Karpas-422 (cell line): ENCODE results near the gene WBP1. TPM values are rescaled to one million over a fixed set of nuclear protein-coding genes. Genes with fewer than 3 reads are reported as not detected.

Experiments used
- DNase-seq: peaks from one replicate; pipeline ENCODE4 v3.0.0-alpha.2; 2015
- H2AFZ ChIP-seq: fragments of 200-600 bp; sonication (generic); 2 replicates; pipeline ENCODE4 v1.6.1; 2014; ENCODE audit warnings: antibody characterized with exemption, low read length, mixed read lengths
- H3K27ac ChIP-seq: fragments of 200-600 bp; sonication (generic); 2 replicates; pipeline ENCODE4 v1.5.1; 2014; ENCODE audit warnings: mild to moderate bottlenecking, low read length, moderate library complexity
- H3K27me3 ChIP-seq: fragments of 200-600 bp; sonication (generic); 2 replicates; pipeline ENCODE4 v1.6.1; 2014; ENCODE audit warnings: low read length, mixed read lengths
- H3K36me3 ChIP-seq: fragments of 200-600 bp; sonication (generic); 2 replicates; pipeline ENCODE4 v1.6.1; 2014; ENCODE audit warnings: low read length, mixed read lengths; ENCODE audit not compliant: insufficient read depth
- H3K4me1 ChIP-seq: fragments of 200-600 bp; sonication (generic); 2 replicates; pipeline ENCODE4 v1.6.1; 2014; ENCODE audit warnings: mild to moderate bottlenecking, low read length, mixed read lengths
- H3K4me2 ChIP-seq: fragments of 200-600 bp; sonication (generic); 2 replicates; pipeline ENCODE4 v1.6.1; 2014; ENCODE audit warnings: low read length, low read depth, mild to moderate bottlenecking; ENCODE audit not compliant: poor library complexity, severe bottlenecking
- H3K4me3 ChIP-seq: fragments of 200-600 bp; sonication (generic); 2 replicates; pipeline ENCODE4 v1.5.1; 2014; ENCODE audit warnings: mild to moderate bottlenecking, antibody characterized with exemption, low read length, mixed read lengths
- H3K79me2 ChIP-seq: fragments of 200-600 bp; sonication (generic); 2 replicates; pipeline ENCODE4 v1.6.1; 2014; ENCODE audit warnings: mild to moderate bottlenecking, low read length, mixed read lengths
- H3K9ac ChIP-seq: fragments of 200-600 bp; sonication (generic); 2 replicates; pipeline ENCODE4 v1.6.0; 2014; ENCODE audit warnings: low read length
- H3K9me2 ChIP-seq: fragments of 200-600 bp; sonication (generic), shearing (Covaris generic); replicated peaks from 2 replicates; pipeline ENCODE4 v1.6.0; 2014; ENCODE audit warnings: mild to moderate bottlenecking, low read length, moderate library complexity; ENCODE audit not compliant: insufficient read depth
- H3K9me3 ChIP-seq: fragments of 300-700, 200-600 bp; sonication (generic); 2 replicates; pipeline ENCODE4 v1.6.1; 2014; ENCODE audit warnings: low read length, mixed read lengths
- H4K20me1 ChIP-seq: fragments of 200-600 bp; sonication (generic); 2 replicates; pipeline ENCODE4 v1.6.1; 2014; ENCODE audit warnings: mild to moderate bottlenecking, antibody characterized with exemption, low read length, low read depth; ENCODE audit not compliant: insufficient read depth
- total RNA-seq: library from RNA; depleted of rRNA; stranded (reverse); fragments of >200 nt; shearing (Covaris generic); gene quantifications from 2 replicates; pipeline ENCODE4 v1.2.3, GENCODE V29; 2014; ENCODE audit warnings: low replicate concordance

Gene WBP1
- total RNA-seq, 1 experiment from 2014 or later, result 149 TPM

DNA sequence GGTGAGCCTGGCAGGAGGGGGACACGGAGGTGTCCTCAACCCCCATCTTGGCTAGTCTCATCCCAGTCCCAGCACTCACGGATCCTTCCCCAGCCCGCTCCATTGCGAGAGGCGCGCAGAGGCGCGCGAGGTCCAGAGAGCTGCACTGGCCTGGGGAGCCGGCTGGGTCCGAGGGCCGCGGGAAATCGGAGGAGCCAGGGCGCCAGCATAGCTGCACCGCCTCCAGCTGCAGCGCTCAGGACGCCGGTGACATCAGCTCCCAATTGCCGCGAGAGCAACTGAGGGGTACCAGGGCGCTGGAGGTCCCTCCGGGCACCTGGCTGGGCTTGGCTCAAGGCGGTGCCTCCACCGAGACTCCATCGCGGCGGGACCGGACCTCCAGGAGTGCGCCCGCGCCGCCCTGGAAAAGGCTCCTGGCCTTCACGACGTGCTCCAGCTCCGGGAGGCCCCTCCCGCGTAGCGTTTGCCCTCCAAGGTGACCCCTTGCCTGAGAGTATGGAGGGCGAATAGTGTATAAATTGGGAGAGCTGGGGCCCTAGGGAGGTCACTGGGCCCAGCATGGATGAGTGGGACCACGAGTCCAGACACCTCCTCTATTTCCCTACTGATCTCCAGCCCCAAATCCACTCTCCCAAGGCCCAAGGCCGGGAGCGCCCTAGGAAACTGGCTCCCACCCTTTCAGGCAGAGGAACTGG, 22.0 kb upstream of the WBP1 start:
- H3K9me2 ChIP-seq, result no peaks in the 10 kb centered on the region
- no peak overlapping the region for H2AFZ ChIP-seq
- 0 out of 2 replicates have a peak, but pooled peaks cover 2% of the 10 kb centered on the region for H3K79me2 ChIP-seq
- H4K20me1 ChIP-seq, result no peaks in the 10 kb centered on the region
- peak overlapping the region; percentile 46; the same call in 1 of the 2 replicates for H3K4me3 ChIP-seq
- no peaks in the 10 kb centered on the region for H3K9me3 ChIP-seq
- H3K9ac ChIP-seq, result peak overlapping the region; percentile 50; the same call in 1 of the 2 replicates
- H3K36me3 ChIP-seq, result no peaks in the 10 kb centered on the region
- peak overlapping the region; percentile 82 for H3K27ac ChIP-seq
- H3K4me2 ChIP-seq, result peak overlapping the region; percentile 71
- no peak for DNase-seq
- no peaks in the 10 kb centered on the region for H3K27me3 ChIP-seq
- H3K4me1 ChIP-seq, result peaks cover 46% of the 10 kb centered on the region

DNA sequence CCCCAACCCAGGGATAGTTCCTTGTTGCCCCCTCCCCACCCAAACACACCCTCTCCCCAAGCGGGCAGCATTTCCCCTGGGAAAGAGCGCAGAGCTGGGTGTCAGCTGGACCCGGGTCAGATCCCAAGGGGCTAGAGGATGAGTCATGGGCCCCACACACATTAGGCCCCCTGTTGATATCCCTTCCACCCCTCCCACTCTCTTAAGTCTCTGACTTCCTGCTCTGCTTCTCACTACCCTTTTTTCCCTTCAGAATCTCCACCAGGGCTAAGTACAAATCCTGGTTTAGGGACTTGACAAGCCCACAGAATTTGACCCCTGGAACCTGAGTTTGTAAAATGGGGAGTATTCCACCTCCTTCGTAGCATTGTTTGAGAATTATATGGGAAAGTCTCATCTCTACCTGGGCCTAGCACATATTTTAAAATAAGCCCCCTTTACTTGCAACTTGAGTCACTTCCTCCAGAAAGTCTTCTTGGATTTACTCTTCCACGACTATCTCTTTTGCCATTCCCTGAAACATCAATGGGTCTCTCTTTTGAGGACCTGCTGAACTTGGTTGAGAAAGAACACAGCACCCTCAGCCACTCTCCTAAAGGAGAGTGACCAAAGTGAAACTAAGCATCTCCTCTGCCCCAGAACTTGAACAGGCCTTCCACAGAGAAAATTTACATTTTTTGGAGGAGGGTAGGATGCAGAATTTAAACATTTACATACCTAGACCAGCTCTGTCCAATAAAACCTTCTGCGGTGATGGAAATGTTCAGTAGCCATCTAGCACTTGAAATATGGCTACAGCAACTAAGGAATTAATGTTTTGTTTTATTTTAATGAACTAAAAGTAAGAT, 21.2 kb upstream of the WBP1 start:
- Histone ChIP-seq H3K4me2 (peak overlapping the region; percentile 71), H3K9ac (peak overlapping the region; percentile 50), H3K27me3 (no peaks in the 10 kb centered on the region), H3K9me2 (no peaks in the 10 kb centered on the region), H3K4me3 (peak overlapping the region; percentile 46), H3K27ac (peak overlapping the region; percentile 82), H4K20me1 (no peaks in the 10 kb centered on the region), H3K36me3 (no peaks in the 10 kb centered on the region), H3K79me2 (0 out of 2 replicates have a peak, but pooled peaks cover 2% of the 10 kb centered on the region), H3K4me1 (peaks cover 46% of the 10 kb centered on the region), H3K9me3 (no peaks in the 10 kb centered on the region), H2AFZ (peak overlapping the region; percentile 4)
- DNase-seq, result peak; percentile 89

DNA sequence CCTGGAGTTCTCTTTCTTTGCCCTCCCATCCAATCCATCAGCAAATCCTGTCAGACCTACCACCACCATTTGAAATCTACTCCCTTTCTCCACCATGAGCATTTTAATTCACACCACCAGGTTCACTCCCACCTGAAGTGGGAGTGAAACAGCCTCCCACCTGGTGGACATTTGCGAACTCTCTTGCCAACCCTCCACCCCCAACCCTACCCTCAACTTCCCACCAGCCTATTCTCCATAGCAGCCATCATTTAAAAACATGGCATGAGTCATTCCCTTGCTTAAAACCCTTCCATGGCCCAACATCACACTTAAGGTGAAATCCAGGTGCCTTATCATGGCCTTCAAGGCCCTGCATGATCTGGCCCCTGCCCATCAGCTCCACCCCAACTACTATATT, 20.0 kb upstream of the WBP1 start:
- DNase-seq, result no peak
- H3K9me2 ChIP-seq, result no peaks in the 10 kb centered on the region
- H4K20me1 ChIP-seq, result no peaks in the 10 kb centered on the region
- peak overlapping the region; percentile 50 for H3K9ac ChIP-seq
- H3K4me3 ChIP-seq, result peak overlapping the region; percentile 46; the same call in 1 of the 2 replicates
- no peaks in the 10 kb centered on the region for H3K9me3 ChIP-seq
- no peaks in the 10 kb centered on the region for H3K36me3 ChIP-seq
- peak overlapping the region; percentile 71 for H3K4me2 ChIP-seq
- H3K27me3 ChIP-seq, result no peaks in the 10 kb centered on the region
- 0 out of 2 replicates have a peak, but pooled peaks cover 2% of the 10 kb centered on the region for H3K79me2 ChIP-seq
- H2AFZ ChIP-seq, result no peak overlapping the region
- H3K27ac ChIP-seq, result peak overlapping the region; percentile 82
- H3K4me1 ChIP-seq, result peaks cover 46% of the 10 kb centered on the region

DNA sequence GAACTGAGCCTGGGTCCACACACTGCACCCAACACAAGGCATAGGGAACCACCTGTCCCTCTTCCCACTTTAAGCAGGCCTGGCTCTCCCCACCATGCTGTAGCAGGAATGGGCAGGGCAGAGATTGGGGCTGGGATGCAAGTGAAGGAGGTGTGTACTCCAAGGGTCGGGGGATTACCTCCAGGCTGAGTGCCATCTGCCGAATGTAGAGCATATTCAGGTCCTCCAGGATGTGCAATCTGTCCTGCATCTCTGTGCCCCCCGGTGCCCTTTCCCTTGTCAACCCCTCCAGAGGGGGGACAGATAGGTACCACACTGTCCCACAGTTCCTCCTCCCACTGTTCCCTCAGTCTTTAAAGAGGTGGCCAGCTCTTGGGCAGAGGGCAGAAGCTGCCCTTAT, 18.9 kb upstream of the WBP1 start:
- no peaks in the 10 kb centered on the region for H4K20me1 ChIP-seq
- no peak for DNase-seq
- H3K4me2 ChIP-seq, result peak overlapping the region; percentile 71
- H3K9ac ChIP-seq, result peak overlapping the region; percentile 83
- no peak overlapping the region for H2AFZ ChIP-seq
- H3K9me2 ChIP-seq, result no peaks in the 10 kb centered on the region
- H3K79me2 ChIP-seq, result 0 out of 2 replicates have a peak, but pooled peaks cover 2% of the 10 kb centered on the region
- peak overlapping the region; percentile 71 for H3K4me3 ChIP-seq
- H3K27me3 ChIP-seq, result no peaks in the 10 kb centered on the region
- H3K27ac ChIP-seq, result peak overlapping the region; percentile 24; the same call in 1 of the 2 replicates
- peaks cover 53% of the 10 kb centered on the region for H3K4me1 ChIP-seq
- no peaks in the 10 kb centered on the region for H3K9me3 ChIP-seq
- H3K36me3 ChIP-seq, result no peaks in the 10 kb centered on the region

DNA sequence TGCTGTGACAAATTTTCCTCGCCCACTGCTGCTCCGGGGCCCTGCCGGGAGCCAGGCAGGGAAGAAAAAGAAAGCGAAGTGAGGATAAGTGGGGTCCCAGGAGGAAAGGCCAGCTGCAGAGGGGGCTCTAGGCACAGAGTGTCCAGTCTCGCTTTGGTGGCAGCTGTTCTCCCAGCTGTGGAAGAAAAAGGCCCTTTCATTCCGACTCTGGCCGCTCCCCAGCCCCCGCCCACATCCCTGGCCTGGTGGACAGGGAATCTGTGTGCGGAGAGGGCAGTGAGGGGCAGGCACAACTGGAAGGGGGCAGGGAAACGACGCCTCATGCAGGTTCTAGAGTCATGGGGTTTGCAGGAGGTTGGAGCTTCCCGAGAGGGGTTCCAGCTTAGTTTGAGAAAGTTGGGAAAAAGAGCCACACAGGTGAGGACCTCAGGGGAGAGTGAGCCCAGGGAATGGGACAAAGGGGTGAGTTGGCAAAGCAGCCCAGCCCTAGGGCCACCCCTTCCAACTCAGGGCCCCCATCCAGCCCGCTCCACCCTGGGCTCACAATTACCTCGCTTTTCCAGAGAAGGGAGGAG, 18.3 kb upstream of the WBP1 start:
- Histone ChIP-seq H3K4me2 (peak overlapping the region; percentile 71), H3K9ac (peak overlapping the region; percentile 83), H3K27ac (peak overlapping the region; percentile 24; the same call in 1 of the 2 replicates), H3K4me3 (peak overlapping the region; percentile 71), H3K4me1 (peaks cover 56% of the 10 kb centered on the region), H3K36me3 (no peaks in the 10 kb centered on the region), H3K27me3 (no peaks in the 10 kb centered on the region; the same call in 1 of the 2 replicates), H3K79me2 (0 out of 2 replicates have a peak, but pooled peaks cover 2% of the 10 kb centered on the region), H4K20me1 (no peaks in the 10 kb centered on the region), H2AFZ (peak overlapping the region; percentile 89; the same call in 1 of the 2 replicates), H3K9me2 (no peaks in the 10 kb centered on the region), H3K9me3 (no peaks in the 10 kb centered on the region)
- no peak for DNase-seq

DNA sequence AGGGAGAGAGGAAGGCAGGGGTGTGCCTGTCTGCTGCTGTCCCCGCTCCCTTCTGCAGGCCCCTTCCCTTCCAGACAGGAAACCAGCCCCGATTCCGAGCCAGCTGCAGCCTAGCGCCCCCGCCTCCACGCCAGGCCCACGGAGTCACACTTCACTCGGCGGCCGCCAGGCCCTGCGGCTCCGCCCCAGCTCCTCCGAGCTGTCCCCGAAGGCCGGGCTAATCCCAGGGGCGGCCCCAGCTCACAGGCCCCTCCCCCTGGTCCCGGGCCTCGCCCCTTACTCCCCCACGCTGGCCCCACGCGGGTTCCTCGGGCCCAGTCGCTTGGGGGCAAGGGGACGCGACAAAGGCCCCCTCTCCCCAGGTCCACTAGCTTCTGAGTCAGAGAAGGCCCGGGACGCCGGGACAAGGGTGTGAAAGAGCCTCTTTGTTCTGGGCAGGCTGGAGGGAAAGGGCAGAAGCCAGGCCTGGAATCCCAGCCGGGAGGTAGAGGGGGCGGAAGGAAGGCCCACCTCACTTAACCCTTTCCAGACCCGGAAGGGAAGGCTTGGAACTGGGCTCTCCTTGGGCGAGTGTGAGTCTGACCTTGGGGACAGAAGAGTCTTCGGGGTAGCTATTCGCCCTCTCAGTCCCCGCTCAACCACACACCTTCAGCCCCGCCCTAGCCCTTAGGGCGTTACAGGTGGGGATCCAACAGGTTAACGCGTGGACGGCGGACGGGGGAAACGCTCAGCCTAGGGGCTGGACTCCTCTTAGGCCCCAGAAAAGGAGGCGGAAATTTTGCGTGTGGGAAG, 17.7 kb upstream of the WBP1 start:
- Histone ChIP-seq H3K79me2 (0 out of 2 replicates have a peak, but pooled peaks cover 2% of the 10 kb centered on the region), H4K20me1 (no peaks in the 10 kb centered on the region), H2AFZ (peak overlapping the region; percentile 89), H3K9me2 (no peaks in the 10 kb centered on the region), H3K9ac (peak overlapping the region; percentile 83), H3K9me3 (no peaks in the 10 kb centered on the region), H3K36me3 (no peaks in the 10 kb centered on the region), H3K4me1 (peaks cover 56% of the 10 kb centered on the region), H3K4me2 (peak overlapping the region; percentile 71), H3K4me3 (peak overlapping the region; percentile 71), H3K27me3 (no peaks in the 10 kb centered on the region; the same call in 1 of the 2 replicates), H3K27ac (peak overlapping the region; percentile 24; the same call in 1 of the 2 replicates)
- peak; percentile 93 for DNase-seq

DNA sequence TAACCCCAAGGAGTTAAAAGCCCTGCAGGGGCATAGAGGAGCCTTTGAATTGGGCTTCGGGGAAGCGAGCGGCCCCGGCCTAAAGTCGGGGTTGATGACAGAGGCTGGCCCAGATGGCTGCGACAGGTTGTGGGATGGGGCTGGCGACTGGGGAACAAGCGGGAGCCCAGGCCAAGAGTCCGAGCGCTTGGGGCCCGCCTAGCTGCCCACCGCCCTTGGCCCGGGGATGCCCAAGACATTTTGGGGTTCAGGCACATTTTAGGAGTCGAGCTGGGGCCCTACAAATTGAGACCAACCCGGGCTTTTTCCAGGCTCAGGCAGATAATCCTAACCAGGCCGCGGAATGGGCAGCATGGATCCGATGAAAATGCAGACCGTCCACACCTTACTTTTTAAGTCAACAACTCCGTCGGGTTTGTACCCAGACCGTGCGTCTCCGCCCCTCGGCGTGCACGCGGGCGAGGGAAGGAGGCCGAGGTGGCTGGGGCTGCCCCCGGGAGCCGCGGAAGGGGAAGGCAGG, 17.0 kb upstream of the WBP1 start:
- H3K9me2 ChIP-seq, result no peaks in the 10 kb centered on the region
- H3K4me2 ChIP-seq, result no peak overlapping the region
- no peaks in the 10 kb centered on the region for H3K9me3 ChIP-seq
- no peak for DNase-seq
- 0 out of 2 replicates have a peak, but pooled peaks cover 2% of the 10 kb centered on the region for H3K79me2 ChIP-seq
- H3K4me1 ChIP-seq, result peaks cover 56% of the 10 kb centered on the region
- no peak overlapping the region for H2AFZ ChIP-seq
- no peaks in the 10 kb centered on the region for H4K20me1 ChIP-seq
- H3K27me3 ChIP-seq, result no peaks in the 10 kb centered on the region; the same call in 1 of the 2 replicates
- no peaks in the 10 kb centered on the region for H3K36me3 ChIP-seq
- no peak overlapping the region for H3K9ac ChIP-seq
- no peak overlapping the region for H3K27ac ChIP-seq
- no peak overlapping the region for H3K4me3 ChIP-seq
